Forelimb muscle (tissue), 1 donor: Measurements from ENCODE around the gene PTPRT. TPM values are rescaled to one million over a fixed set of nuclear protein-coding genes. Genes with fewer than 3 reads are reported as not detected.
"Not testable (repeated sequence)": the region's sequence is repeated elsewhere in the genome, so short reads cannot be mapped to it uniquely, and the experiment has no call there.

ENCODE experiments used
- DNase-seq: peaks from one replicate; pipeline ENCODE4 v3.0.0-alpha.2; 2013; ENCODE audit warnings: low read depth
- polyA plus RNA-seq: library from polyadenylated mRNA; unstranded; fragments of 120-200 nt; gene quantifications from one replicate; pipeline ENCODE4 v1.2.1, GENCODE V29; 2013; ENCODE audit not compliant: insufficient read length

The PTPRT gene
- polyA plus RNA-seq, 1 donor = 0.35 TPM

DNA sequence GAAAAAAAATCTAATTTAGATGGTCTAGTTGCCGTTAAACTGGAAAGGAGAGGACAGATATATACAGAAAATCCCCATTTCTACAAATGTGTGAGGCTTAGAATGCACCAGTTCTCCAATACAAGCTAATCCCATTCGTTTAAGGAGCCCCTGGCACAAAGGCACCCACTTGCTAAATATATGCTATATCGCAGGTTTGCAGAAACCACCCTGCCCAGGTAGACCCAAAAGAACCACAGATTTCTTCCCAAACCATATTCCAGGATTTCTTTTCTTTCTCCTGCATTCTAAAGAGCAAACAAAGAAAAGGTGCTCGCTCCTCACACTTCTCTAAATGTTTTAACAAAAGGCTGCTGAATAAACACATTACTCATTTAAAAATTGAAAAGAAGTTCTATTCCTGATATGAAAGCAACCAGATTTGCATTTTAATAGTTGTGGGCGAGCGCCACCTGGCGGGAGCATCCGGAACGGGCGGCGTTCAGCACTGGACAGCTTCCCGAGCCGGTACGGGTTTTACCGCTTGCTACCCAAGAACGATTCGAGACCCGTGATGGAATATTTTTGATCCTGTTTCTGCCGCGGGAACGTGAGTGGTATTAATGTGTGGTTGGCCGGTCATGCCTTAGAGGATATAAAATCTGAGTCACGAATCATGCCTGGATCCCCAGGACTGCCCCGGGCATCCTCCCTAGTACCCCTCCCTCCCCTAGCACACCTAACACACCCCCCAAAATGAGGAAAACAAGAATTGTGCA, 2.1 kb downstream of the PTPRT start:
- no peak for DNase-seq

DNA sequence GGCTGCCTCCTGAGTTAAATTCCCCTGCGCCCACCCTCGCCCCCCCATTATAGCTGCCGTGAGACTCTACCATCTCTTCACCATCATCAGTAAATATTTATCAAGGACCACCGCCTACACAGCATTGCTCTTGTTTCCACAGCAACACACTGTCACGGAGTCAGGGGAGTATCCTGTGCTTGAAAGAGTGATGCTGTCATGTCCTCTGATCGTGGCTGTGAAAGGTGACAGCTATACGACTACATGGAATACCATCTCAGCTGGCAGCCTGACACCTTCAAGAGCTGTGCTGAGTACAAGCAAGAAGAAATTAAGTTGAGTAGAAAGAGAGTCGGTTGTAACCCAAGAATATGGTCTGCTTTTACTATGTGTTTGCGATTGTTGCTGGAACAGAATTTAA, 3.4 kb downstream of the PTPRT start:
- DNase-seq = no peak

DNA sequence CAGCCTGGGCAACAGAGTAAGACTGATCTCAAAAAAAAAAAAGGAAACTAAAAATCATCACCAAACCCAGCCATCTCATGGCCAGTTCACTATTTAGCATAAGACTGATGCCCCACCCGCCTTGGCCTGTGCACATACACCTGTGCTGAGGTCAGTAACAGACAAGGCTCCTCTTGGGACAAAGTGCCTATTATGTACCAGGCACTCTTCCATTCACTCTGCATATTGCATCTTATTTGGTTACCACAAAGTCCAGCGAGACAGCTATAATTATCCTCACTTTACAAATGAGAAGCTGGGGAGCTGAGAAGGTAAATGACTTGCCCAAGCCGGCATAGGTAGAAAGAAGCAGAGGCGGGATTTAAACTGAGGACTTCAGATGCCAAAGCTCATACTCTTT, 3.8 kb downstream of the PTPRT start:
- no peak for DNase-seq

DNA sequence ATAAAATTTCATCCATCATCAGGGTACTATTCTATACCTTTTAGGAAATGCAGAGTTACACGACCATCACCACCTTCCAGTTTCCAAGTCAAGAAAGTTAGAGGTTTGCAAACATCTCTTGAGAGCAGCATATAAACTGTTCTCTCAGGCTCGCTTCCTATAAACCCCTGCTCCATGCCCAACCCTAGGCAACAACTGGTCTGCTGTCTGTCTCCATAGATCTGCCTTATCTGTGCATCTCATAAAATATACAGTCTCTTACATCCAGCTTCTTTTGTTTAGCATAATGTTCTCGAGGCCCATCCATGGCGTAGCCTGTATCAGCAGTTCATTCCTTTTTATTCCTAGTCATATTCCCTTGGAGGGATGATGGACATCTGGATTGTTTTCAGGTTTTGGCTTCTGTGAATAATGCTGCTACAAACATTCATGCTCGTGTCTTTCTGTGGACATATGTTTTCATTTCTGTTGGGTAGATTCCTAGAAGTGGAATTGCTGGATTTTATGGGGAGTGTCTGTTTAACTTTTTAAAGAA, 6.1 kb downstream of the PTPRT start:
- peak; percentile 75 for DNase-seq

DNA sequence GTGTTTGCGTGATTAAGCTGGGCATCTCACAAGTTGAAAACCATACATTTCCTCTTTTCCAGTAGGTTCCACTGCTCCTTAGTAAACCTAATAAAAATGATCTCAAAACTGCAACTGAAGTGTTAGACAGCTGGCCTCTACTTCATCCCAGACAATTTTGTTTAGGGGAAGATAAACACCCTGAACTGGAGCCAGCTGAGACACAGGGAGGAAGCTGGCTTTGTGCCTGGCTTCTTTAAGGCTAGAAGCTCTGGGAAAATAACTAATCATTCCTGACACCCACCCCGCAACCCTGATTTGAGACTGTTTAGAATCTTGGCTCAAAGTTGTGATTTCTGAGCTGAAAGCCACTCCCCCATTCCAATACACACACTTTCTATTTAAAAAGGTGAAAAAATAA, 11.6 kb downstream of the PTPRT start:
- DNase-seq = peak; percentile 82

DNA sequence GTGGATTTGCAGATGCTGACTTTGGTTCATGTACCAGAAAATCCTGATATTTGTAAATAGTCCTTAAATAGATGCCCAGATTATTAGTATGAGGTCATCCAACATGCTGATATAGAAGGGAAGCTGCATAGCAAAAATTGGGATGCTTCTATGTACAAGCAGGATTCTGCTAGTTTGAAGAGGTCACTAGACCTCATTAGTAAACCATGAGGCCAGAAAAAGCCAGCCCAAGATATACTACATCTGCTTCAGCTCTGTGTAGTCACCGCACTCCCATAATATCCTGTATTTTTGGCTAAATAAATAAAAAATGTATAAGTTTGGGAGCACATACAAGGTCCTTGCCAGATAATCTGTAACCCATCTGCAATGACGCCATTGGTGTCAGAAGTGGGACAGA, 13.0 kb downstream of the PTPRT start:
- DNase-seq = no peak

DNA sequence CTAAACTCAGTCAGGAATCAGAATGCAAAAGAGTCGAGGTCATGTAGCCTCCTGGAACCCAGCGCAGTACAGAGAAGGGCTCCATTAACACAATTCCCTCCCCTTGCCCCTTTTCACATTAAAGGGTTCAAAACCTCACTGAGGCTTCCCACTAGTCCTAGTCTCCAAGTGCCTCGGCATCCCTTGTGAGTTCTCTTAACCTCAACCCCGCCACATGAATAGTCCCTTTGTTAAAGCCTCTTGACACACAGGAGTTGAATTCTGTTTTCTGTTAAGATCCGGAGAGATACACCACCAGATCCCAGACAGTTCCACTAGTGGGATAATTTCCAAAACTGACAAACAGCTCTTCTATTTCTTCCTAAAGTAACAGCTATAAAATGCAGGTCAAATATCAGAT, 17.8 kb downstream of the PTPRT start:
- DNase-seq = no peak

DNA sequence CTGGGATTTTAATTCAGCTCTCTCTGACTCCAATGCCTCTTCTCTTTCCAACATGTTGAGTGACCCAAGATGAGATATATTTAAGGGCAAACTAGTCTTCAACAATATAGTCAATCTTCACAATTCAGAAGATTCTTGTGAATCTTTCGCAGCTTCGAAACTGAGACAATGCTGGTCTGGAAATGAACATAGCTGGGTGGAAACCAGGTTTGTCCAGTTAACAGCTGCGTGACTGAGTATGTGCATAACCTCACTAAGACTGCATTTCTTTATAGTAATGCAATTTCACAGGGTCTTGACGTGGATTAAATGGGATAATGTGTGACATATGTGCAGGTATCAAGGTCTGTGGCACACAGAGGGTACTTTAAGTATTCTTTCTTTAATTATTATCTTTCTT, 18.9 kb downstream of the PTPRT start:
- DNase-seq = no peak

DNA sequence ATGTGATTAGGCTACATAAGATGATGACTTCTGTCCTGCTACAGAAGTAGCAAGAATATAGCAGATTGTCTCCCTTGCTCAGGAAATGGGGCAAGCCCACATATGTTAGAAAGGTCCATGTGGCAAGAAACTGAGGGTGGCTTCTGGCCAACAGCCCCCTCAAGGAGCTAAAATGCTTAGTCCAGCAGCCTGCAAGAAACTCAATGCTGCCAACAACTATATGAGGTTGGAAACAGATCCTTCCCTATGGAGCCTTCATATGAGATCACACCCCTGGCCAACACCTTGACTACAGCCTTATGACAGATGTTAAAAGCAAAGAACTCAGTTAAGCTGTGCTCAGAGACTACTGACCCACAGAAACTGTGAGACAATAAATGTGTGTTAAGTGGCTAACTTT, 22.1 kb downstream of the PTPRT start:
- DNase-seq = no peak

DNA sequence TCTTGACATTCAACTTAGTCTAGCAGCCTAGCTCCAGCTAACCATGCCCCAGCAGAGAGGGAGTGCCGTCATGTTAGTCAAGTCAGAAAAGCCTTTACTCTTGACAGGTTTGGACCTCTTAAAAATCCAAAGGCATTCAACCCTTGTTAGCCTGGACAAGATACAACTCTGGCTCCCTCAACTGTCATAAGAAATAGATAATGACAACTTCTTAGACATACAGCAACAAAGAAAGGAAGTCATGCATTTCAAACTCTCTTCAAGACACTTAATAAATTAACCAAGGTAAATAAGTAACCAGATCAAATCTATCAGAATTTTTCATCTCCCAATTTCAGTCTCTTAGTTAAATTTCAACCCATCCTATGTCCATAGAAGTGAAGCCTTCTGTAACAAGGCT, 22.7 kb downstream of the PTPRT start:
- DNase-seq = no peak

DNA sequence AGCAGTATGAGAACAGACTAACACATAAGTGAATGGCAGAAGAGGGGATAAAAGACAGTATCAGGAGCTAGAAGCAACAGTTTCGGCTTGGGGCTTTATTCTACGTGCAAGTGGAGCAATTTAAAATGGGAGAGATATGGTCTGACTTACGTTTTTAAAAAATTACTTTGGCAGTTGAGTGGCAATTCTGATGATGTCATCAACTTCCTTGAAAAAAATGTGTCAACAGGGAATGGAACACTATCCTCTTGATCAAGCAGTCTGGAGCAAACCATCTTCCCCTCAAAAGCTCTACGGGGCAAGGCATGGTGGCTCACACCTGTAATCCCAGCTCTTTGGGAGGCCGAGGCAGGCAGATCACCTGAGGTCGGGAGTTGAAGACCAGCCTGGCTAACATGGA, 24.1 kb downstream of the PTPRT start:
- no peak for DNase-seq

DNA sequence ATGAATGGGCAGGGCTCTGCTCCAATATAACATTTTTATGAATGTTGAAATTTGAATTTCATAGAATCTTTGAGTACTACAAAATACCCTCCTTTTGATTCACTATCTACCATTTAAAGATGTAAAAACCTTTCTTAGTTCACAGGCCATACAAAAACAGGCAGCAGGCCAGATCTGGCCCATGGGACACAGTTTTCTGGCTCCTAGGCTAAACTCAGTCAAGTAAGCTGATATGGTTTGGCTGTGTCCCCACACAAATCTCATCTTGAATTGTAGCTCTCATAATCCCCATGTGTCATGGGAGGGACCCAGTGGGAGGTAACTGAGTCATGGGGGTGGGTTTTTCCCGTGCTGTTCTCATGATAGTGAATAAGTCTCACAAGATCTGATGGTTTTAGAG, 25.0 kb downstream of the PTPRT start:
- not testable (repeated sequence) for DNase-seq

DNA sequence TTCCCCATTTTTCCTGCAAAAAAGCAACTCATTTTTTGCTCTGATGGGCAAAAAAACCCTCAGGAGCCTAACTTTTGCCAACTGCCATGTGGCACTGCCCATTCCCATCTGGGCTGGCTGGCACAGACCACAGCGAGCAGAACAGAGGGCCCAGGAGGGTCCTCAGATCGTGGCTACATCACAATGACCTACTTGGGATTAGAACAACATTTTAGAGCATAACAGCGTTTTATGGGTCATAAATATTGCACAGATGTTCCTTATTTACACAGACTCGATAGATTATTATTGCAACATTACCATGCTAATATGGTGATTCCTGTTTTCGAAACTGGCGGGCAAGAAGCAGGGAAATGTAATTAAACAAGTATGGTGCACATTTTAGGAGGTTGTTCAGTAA, 28.0 kb downstream of the PTPRT start:
- DNase-seq = no peak

DNA sequence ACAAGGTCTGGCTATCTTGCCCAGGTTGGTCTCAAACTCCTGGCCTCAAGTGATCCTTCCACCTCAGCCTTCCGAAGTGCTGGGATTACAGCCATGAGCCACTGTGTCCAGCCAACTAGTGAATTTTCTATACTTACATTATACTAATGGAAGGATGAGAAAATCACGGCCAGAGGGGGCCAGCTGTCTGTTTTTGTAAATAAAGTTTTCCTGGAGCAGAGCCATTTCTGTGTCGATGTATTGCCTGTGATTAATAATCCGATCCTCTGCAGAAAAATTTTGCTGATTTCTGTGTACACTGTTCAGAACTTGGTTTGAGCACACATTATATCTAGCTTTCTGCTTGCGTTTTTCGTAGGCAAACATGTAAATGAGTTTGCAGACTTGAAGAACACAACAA, 28.8 kb downstream of the PTPRT start:
- DNase-seq = peak; percentile 67

DNA sequence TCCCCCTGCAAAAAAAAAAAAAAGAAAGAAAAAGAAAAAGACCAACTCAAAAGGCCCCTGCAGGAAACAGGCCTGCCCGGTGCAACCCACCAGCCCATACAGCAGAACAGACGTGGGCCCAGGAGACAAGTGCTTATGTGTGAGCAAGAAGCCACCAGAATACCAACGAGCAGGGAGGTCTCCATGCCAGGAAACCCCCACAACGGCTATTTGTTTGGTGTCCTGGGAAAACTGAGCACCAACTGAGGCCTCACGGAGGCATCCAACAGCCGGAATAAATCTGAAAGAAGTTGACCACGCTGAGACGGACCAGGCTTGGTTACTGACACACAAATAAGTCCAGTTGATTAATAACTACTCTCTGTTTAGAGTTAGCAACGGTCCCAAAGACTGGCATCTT, 29.7 kb downstream of the PTPRT start:
- no peak for DNase-seq

DNA sequence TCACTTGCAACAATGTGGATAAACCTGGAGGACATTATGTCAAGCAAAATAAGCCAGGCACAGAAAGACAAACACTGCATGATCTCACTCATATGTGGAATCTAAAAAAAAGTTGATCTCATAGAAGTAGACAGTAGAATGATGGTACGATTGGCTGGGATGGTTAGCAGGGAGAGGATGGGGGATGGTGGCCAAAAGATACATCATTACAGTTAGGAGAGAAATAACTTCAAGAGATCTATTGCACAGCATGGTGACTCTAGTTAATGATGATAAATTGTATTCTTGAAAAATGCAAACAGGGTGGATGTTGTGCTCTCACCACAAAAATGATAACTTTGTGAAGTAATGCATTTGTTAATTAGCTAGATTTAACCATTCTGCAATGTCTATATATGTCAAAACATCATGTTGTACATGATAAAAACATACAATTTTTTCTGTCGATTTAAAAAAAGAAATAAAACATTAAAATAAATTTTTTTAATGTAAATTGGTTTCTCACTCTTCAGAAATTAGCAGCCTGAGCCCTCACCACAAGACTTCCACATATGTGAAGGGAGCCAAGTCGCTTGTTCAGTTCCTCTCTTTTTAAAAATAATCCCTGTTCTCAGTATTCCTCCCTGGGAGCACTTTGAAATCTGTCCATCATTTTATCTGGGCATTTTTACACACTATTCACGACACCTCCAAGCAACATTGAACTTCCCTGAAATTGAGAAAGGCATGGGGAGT, 34.2 kb downstream of the PTPRT start:
- DNase-seq = no peak

DNA sequence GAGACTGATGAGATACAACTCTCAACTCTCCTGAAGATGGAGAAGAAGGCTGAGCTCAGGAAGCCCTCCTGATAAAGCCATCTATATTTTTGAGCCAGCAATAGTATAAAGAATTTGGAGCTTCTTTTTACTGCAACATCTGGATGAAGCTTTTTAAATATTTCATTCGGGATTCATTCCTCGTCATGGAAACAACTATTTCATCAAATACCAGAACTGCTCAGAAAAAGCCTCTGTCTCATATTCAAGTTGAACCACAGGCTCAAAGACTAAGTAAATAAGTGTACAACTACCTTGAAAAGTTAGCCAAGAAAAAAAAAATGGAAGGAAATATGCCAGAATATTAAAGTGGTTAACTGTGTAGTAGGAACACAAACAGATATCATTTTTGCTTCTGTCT, 37.8 kb downstream of the PTPRT start:
- DNase-seq = peak; percentile 70

DNA sequence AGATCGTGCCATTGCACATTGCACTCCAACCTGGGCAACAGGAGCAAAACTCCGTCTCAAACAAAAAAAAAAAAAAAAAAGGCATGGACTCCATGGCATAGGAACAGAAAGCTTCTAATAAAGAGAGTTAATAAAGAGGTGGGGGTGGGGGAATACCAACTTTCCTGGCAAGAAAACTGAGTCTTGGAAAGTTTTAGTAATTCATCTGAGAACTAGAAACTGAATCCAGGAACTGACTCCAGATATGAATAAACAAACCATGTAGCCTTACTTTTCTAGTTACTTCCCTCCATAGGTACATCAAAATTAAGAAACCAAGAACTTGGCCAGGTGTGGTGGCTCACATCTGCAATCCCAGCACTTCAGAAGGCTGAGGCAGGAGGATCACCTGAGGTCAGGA, 38.5 kb downstream of the PTPRT start:
- no peak for DNase-seq

DNA sequence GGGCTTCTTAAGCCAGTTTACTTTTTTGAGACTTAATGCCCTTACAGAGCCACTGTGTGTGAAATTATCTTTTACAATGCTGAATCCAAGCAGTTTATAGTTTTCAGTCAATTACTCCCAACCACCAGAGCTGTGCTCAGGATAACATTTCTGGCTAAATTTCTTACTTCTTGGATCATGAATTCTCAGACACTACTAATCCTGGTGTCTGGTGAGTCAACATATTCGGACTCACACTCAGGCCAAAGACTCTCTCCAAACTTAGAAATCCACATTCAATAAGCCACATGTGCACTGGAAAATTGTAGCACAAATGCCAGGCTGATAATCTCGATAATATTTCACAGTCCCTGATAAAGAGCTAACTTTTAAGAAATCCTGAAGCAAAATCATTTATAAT, 49.0 kb downstream of the PTPRT start:
- DNase-seq = no peak

DNA sequence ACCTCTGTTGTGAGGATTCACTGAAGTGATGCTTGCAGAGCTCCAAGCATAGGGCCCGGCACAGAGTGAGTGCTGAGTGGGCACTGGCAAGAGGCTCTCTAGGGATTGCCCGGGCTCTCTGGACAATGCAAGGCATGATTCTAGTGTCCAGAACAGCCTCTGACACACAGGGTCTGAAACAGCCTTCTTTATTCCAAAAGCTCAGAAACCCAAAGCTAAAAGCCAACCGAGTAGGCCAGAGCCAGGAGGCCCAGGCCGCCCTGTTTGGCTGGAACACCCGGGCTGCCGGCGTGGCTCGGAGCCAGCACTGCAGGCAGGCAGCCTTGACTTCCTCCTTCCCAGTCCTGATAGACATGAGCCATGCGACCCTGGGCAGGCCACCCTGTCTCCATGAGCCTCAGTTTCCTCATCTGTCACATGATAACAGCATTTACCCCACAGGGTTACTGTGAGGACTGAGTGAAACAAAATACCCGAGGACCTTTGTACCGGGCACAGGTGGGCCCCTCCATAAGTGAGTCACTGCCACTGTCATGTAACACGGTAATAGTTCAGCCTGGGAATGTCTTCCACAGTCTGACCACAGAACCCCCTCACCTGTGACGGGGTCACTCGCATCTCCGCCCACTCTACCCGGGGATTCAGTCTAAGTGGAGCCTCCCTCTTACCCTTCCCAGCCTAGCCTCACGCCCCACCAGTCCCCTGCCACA, 51.5 kb downstream of the PTPRT start:
- DNase-seq = no peak

DNA sequence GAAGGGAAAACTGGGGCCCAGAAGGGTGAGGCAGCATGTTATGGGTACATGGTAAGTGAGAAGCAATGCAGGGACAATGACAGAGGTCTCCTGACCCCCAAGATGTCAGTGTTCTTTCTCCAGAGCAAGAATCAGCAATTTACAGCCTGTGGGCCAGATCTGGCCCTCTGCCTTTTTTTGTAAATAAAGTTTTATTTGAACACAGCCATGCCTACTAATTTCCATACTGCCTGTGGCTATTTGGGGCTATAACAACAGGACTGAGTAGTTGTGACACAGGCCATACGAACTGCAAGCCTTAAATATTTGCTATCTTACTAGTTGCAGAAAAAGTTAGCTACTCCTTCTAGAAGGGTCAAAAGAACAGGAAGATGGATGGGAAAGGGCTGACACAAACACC, 52.5 kb downstream of the PTPRT start:
- DNase-seq = no peak

DNA sequence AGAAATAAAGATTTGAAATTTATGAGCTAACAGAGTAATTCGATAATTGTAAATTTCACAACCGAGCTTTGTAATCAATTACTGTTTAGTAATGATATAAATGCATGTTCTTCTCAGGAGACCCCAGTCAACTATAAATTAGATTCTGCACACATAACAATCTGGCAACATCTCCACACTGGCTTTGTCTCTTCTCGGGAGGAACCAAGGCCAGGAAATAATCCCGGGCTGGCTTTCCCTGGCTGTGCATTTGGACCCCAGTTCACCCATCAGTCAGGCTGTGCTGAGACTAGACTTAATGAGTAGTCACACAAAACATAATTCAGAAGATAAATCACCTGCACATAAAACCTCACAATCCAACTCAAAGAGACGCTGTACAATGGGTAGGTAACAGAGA, 65.5 kb downstream of the PTPRT start:
- no peak for DNase-seq

DNA sequence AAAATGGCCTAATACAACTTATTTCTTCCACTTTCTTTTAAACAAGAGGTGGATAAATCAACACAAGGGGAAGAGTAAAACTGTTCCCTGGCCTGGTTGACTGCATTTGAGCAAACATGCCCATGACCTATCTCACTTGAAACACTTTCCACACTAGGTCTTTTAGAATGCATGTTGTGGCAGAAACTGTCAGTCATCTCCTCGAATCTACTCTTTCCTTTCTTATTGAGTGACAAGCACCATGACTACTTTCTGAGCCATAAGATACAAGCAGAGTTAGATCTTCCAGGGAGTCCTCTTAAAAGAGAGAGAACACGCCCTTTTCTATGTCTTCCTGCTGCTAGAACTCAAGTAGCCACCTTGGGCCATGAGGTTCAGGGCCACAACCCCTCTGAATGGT, 66.5 kb downstream of the PTPRT start:
- DNase-seq = no peak
